HG03571 (cell line): ENCODE data around the gene CDKN1C.

ENCODE experiments used
- ATAC-seq: cut with Tn5 transposase; IDR thresholded peaks from one replicate; pipeline ENCODE4 v1.9.1; 2021; ENCODE audit not compliant: unreplicated experiment

Gene CDKN1C

GRCh38 chr11:2870460-2870859 is 15.1 kb downstream of the CDKN1C start:
- no peak for ATAC-seq

DNA sequence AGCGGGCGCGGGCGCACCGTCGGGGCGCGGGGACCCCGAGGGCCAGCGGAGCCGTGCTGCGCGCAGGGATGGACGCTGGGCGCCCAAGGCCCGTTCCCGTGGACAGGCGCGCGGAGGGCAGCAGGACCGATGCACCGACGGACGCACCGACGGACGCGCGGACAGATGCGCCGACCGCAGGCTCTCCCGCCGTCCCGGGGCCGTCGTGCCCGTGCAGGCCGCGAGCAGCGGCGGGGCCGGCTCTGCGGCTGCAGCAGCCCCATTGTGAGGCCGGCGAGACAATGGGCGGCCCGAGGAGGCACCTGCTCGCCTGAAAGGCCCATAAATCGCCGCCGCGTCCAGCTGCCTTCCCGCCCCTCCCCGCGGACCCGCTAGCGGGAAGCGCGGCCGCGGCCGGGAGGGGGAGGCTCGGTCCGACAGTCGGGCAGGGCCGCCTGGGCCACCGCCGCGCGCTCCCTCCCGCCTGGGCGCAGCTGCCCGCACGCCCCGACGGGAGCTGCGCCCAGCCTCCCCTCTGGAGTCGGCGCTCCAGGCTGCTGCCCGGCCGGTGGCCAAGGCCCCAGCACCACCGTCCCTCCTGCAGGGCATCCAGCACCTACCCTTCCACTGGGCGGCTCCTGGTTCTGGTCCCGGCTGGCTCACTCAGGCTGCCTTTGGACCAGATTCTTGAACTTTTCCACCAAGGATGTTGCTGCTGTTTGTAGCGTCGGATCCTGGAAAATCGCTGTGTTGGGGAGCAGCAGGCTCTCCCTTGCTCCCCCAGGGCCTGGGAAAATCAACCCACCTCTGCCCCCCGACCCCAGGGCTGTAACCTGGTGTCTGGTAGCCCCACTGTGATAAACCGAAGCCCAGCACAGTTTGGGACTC is 15.8 kb downstream of the CDKN1C start:
- no peak for ATAC-seq

- no peak for ATAC-seq
These were observed 16.4 kb downstream of the CDKN1C start for GRCh38 chr11:2869134-2869526.

DNA sequence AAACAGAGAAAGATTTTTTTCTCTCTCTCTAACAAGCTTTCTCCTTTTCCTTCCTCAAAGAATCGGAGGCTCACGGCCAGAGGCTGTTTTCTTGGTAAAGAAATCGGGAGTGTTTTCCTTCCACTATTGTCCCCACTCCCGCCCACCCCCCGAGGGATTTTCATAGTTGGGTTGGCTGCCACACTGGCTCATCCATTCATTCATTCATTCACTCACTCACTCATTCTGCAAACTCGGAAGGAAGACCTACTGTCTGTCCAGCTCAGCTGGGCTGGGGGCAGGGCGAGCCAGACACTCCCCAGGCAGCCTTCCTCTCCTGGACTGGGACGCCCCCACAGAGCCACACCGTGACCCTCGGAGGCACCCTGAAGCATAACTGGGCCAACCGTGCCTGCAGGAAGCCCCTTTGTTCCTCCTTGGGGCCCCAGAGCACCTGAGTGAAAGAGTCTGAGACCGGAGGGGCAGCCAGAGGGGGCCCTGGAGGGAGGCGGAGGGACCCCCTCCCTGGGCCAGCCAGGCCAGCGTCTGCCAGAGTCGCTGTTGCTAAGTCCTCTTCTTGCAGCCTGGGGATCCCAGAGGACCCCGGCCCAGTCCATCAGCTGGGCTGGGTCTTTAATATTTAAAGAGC is 17.0 kb downstream of the CDKN1C start:
- ATAC-seq = no peak

GRCh38 chr11:2867722-2868505 is 17.7 kb downstream of the CDKN1C start:
- no peak for ATAC-seq

GRCh38 chr11:2867142-2867541 is 18.4 kb downstream of the CDKN1C start:
- ATAC-seq = no peak

GRCh38 chr11:2865922-2866577 is 19.5 kb downstream of the CDKN1C start:
- no peak for ATAC-seq

GRCh38 chr11:2864901-2865300 is 20.7 kb downstream of the CDKN1C start:
- ATAC-seq = no peak

DNA sequence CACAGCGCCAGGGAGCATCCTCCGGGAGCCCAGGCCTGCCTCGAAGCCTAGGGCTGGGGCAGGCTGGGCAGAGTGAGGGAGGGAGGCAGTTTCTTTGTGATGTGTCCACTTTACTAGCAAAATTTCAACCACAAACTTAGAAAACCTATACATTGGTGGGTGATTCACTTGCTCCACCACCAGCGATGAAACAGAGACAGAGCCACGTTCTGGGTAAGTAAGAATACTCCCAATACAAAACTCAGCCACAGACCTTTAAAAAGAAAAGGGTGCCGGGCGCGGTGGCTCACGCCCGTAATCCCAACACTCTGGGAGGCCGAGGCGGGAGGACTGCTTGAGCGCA is 22.3 kb downstream of the CDKN1C start:
- no peak for ATAC-seq

DNA sequence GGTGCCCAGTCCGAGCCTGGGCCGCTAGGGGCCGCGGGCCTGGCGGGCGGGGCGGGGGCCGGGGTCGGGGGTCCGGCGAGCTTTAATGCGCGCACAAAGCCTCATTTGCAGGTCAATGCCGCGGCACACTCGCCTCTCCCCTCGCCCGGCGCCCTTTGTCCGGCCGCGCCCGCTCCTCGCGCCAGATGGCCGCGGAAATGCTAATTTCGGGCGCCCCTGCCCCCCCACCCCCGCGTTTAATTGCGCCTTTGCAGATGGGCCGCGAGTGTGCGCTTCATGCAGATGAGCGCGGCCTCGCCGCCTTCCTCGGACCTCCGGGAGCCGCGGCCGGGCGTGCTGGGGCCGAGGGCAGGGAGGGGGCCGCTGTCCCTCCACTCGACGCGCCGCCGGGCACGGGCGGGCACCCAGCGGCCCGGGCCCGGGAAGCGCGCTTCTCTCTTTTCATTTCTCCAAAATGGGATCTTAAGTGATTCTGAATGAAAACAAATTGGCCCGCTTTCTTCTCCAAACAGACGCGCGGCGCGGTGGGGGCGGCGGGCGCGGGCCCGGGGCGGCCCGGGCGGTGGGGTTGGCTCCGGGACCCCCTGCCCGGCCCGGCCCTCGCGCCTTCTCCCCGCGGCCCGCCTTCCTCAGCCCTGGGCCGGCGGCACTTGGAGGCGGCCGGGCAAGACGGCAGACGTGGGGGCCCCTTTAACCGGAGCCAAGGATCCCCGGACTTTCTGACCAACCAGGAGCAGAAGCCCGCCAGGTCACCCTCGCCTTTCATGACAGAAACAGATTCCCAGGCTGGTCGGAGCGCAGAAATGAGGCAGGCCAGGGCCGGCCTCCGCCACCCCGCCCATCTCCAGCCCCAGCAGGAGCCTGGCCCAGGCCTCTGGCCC is 22.9 kb downstream of the CDKN1C start:
- ATAC-seq = no peak

- no peak for ATAC-seq
These were observed 24.9 kb downstream of the CDKN1C start for GRCh38 chr11:2860636-2861035.

DNA sequence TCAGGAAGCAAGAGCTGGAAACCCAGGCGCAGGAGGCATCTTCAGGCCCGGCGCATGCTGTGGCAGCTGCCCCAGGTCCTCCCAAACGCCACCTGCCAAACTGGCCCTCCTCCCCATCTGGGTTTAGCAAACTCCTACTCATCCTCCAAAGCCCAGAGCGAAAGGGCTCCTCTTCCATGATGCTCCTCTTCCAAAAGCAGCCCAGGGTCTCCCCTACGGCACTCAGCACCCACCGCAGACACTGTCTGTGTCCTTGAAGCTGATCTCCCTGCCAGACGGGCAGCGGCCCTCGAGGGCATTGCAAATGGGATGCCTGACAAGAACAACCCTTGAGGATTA is 25.9 kb downstream of the CDKN1C start:
- no peak for ATAC-seq

DNA sequence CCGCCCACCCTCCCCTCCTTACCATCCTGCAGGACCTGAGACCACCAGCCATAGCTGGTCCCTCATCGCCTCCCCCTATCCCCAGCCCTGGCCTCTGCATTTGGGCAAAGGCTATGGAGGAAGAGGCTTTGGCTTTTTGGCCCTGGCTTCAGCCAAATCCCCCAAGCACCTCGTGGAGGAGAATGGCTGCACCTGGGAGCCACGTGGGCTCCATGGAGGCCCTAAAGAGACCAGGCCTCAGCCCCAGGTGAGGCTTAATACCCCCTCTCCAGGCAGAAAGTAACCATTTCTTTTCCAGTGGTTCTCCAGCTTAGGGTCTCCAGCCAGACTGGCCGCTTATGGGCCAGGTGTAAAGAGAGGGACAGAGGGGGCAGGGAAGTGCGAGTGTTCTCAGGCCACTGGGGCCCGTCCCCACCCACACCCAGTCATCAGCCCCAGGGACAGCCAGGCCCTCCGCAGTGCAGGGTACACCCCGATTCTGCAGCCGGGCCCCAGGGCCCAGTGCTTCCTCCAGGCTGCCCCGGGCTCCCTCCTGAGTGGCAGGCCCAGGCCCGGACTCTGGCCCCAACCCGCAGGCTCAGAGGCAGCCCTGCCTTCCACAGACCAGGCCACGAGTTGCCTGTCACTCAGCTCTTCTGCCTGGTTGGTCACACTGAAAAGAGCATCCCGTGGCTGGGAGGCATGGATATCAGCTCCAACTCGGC is 26.4 kb downstream of the CDKN1C start:
- no peak for ATAC-seq

DNA sequence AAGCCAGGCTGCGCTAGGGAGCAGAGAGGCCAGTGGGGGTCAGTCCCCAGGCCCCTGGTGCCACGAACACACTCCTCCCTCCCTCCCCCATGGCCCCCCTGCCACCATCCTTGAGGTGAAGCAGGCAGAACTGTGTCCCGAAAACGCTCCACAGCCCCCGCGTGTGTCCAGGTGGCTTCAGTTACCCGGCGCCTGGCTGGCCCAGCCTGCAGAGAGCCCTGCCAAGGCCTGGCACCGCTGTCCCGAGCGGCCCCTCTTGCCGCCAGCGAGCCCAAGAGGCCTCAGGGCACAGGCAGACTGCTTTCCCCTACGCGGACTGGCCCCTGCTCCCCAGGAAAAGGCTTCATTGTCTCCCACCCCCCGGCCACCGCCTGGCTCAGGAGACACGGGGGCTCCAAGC is 27.7 kb downstream of the CDKN1C start:
- ATAC-seq = no peak

DNA sequence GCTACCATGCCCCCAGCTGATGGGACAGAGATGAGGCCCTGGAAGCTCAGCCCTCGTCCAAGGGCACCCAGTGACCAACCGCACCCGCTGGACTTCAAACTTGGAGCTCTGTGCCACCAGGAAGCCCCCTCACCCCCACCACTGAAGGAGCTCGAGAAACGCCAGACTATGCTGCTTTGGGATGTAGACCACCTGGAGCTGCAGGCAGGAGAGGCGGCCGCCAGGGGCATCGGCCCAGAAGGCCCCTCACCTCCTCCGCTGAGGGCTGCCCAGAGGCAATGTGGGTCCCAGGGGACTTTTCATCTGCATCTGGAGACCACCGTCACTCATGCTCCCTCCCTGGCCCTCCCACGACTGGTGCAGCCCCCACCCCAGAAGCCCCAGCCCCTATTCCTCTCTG is 28.3 kb downstream of the CDKN1C start:
- ATAC-seq = no peak

DNA sequence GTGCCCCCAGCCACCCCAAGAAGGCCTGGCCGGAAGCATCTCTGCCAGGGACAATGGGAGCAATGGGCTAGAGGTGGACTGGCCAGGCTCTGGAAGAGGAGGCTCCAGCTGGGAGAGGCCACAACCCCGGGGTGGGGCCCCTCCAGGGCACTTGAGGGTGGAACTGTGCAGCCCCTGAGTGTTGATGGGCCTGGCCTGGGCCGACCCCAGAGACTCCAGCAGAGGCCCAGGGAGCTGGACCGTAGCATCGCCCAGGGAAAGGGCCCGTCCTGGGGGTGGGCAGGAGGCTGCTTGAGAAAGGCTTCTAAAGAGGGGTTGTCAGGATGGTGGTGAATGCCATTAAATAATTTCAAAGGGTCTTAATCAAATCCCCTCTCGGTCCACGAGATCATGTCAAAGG is 30.4 kb downstream of the CDKN1C start:
- no peak for ATAC-seq

GRCh38 chr11:2853997-2854560 is 31.5 kb downstream of the CDKN1C start:
- no peak for ATAC-seq

DNA sequence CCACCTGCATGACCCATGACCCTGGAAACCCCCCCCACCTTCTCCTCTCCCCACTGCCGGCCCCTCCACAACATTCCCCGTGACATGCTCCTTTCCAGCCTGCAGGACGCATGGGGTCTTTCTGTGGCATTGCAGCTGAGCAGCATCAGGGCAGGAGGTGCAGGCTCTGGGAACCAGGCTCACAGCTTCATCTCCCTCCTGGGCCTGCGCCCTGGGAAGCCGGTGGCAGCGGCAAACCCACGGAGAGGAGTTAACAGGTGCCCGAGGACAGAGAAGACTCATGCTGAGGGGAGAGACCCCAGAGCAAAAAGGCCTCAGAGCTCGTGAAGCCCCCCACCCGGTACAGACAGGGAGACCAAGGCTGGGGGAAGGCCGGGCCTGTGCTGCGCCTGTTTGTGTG is 32.2 kb downstream of the CDKN1C start:
- no peak for ATAC-seq

DNA sequence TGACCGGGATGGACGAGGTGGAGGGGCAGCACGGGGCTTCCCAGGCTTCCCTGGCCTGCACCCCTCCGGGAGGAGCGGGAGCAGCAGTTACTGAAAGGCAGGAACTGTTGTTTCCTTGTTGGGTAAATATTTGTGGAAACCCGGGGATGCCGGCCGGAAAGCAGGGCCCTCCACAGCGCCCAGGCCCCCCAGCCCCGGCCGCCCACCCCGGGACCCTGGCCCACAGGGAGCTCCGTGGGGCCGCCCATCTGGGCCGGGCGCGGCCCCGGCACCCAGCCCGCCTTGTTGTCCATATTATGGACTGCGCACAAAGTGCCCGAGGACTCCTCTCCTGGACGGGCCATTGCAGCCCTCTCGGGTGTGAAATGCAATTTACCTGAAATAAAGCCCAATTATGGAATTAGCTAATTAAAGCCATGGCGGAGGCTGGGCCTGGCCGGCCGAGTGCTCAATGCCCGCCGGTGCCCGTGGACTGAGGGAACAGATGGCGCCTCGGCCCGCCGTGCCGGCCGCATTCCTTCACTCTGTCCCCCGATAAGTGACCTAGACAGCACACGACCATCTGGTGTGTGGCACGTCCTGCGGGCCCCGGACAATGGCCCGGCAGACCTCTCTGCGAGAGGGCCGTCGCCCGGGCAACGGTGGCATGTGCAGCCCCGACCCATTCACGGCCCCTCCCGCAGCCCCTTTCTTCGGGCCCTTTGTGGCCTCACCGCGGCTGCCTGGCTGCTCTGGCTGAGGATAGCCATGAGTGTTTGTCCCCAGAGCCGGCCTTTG is 35.4 kb downstream of the CDKN1C start:
- ATAC-seq = no peak
